ENCODE data around the gene FAM184B.
A peak's percentile ranks its signal among the peaks of the same experiment; 100 is the strongest.

Gene FAM184B

DNA sequence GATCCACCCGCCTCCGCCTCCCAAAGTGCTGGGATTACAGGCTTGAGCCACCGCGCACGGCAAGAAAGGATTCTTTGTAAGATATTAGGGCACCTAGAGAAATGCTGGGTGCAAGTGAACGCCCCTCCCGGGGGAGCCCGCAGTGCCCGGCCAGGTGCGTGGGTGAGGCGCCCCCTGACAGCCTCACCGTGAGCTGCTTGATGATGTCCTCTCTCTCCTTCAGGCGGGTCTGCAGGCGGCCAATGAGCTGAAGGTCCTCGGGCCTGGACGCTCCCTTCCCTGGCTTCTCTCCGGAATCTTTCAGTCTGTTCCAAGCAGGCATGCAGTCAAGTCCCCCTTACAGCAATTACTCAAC, 145.1 kb downstream of the FAM184B start:
- DNase-seq (ENCODE audit: low read depth in 2 of 2): no peak

- no peak for DNase-seq (ENCODE audit: low read depth in 2 of 2)
These were observed 146.4 kb downstream of the FAM184B start for GRCh38 chr4:17635056-17635455.

DNA sequence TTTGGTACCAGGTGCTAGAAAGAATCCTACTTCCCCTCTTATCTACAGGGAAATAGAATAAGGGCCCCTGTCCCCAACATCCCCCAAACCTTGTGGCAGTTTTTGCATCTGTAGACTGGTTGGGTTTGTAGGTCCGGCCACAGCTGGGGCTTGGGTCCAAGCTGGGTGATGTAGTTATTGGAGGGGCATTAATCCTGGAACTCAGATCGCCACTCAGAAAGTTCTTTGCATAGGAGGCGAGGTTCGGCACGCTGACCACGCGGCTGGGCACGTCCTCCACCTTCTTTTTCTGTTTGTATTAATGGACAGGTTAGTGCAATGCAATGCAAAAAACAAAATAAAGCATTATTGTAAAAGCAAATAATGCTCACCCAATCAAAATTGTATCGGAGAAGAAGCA, 147.8 kb downstream of the FAM184B start:
- no peak for DNase-seq (ENCODE audit: low read depth in 2 of 2)

GRCh38 chr4:17630228-17630627, 151.2 kb downstream of the FAM184B start:
- DNase-seq (ENCODE audit: low read depth in 2 of 2): no peak

GRCh38 chr4:17624821-17625220, 156.6 kb downstream of the FAM184B start:
- no peak for DNase-seq (ENCODE audit: low read depth in 2 of 2)

DNA sequence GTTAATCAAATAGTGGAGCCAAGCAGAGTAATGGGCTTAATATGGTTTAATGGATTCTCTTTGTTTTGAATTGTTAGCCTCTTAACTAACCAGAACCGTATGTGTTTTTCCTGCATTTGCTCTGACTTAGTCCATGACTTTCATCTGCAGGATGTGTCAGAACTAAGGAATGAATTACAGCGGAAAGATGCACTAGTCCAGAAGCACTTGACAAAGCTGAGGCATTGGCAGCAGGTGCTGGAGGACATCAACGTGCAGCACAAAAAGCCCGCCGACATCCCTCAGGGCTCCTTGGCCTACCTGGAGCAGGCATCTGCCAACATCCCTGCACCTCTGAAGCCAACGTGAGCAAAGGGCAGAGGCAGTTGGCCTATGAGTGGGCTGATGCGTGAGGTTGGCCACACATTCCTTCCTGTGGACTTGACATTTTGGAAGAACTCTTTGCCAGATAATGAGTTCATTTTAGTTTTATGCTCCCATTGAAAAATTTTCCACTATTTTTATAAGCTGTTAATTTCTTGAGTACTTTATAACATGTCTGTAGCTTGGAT, 157.9 kb downstream of the FAM184B start:
- no peak for DNase-seq (ENCODE audit: low read depth in 2 of 2)

- no peak for DNase-seq (ENCODE audit: low read depth in 2 of 2)
These were observed 161.9 kb downstream of the FAM184B start for GRCh38 chr4:17619416-17620105.

GRCh38 chr4:17618926-17619325, 162.5 kb downstream of the FAM184B start:
- no peak for DNase-seq (ENCODE audit: low read depth in 2 of 2)

DNA sequence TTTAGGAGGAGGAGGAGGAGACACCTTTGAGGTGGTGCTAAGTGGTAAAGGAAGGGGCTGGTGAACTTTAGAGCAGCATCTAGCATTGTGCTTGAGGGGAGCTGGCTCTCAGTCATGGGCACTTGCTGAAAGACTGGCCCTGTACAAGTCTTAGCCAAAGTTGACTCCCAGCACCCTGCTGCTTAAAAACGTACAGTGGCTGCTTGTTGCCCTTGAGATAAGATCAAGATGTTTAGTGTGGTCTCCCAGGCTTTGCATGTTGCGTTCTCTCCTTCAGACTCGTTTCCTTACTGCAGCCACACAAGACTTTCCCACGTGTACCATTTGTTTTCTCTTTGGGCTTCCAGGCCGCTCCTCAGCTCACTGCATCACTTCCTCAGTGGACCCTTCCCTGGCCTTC, 165.1 kb downstream of the FAM184B start:
- no peak for DNase-seq (ENCODE audit: low read depth in 2 of 2)

DNA sequence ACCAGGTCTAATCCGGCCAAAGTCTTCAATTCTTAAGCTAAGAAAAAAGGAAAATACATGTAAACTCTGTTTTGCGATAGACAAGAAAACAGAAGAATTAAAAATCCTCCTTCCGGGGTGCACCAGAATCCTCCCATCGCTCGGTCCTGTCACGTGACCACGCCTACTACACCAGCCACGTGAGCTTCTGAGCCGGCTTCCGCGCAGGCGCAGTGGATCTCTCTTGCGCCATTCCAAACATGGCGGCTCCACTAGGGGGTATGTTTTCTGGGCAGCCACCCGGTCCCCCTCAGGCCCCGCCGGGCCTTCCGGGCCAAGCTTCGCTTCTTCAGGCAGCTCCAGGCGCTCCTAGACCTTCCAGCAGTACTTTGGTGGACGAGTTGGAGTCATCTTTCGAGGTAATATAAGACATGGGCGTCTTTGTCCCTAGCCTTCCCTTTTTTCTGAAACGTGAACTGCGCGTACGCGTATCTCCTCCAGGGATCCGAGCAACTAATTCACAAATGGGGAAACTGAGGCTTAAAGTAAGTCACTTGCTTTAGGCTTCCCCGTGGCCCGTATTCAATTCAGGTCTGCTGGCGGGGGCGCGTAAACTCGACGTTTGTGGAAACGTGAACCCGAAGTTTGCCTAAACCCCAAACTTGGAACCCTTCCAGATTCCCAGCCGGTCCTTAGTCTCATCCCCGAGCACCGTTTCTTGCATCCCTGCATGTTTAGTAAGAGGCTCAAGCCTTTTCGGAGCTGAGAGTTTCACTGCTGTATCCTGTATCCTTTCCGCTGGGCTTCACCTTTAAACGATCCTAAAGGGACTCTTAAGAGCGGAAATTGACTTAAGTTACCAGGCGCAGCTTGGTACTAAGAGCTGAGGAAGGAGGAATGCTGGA, 166.8 kb downstream of the FAM184B start, which contains the start of gene MED28:
Gene MED28, plus strand, starts transcription at position 226 of the 884 bp plus-strand sequence. Its CDS starts 14 bp downstream, at position 240.
- DNase-seq (ENCODE audit: low read depth in 2 of 2): peak; percentile 91 to 92

GRCh38 chr4:17613761-17614415, 167.5 kb downstream of the FAM184B start:
- no peak for DNase-seq (ENCODE audit: low read depth in 2 of 2)

- DNase-seq (ENCODE audit: low read depth in 2 of 2): no peak
These were observed 176.2 kb downstream of the FAM184B start for GRCh38 chr4:17605236-17605635.

DNA sequence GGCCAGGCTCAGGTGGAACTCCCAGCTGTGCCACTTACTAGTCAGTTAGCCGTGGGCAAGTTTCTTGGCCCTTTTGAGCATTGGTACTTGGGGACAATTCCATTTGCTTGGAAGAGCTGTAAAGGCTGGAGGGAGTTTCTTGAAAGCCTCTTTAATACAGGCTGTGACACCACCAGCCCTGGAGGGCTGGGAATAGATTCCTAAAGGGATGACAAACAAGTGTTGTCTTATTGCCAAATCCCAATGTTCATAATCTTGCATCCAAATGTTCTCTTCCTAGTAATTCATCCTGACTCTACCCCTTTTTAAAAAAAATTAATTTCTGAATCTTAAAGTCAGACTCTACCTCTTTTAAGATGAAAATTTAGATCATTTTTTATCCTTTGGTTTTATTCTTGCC, 181.6 kb downstream of the FAM184B start:
- DNase-seq (ENCODE audit: low read depth in 2 of 2): no peak

GRCh38 chr4:17597517-17597916, 183.9 kb downstream of the FAM184B start:
- DNase-seq (ENCODE audit: low read depth in 2 of 2): no peak

- no peak for DNase-seq (ENCODE audit: low read depth in 2 of 2)
These were observed 185.9 kb downstream of the FAM184B start for GRCh38 chr4:17595471-17596005.

DNA sequence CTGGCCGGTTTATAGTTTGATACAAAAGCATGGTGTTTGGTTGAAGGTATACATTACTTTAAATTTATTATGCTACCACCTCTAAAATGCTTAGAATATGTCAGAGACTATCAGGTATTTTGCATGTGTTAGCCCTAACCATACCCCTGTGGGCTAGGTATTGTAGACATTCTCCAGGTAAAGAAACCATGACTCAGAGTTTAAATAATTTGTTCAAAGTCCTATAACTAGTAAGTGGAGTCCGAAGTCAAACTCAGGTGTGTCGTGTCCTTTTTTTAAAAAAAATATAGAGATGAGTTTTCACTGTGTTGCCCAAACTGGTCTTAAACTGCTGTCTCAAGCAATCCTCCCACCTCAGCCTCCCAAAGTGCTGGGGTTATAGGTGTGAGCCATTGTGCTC, 192.1 kb downstream of the FAM184B start:
- DNase-seq (ENCODE audit: low read depth in 2 of 2): no peak

DNA sequence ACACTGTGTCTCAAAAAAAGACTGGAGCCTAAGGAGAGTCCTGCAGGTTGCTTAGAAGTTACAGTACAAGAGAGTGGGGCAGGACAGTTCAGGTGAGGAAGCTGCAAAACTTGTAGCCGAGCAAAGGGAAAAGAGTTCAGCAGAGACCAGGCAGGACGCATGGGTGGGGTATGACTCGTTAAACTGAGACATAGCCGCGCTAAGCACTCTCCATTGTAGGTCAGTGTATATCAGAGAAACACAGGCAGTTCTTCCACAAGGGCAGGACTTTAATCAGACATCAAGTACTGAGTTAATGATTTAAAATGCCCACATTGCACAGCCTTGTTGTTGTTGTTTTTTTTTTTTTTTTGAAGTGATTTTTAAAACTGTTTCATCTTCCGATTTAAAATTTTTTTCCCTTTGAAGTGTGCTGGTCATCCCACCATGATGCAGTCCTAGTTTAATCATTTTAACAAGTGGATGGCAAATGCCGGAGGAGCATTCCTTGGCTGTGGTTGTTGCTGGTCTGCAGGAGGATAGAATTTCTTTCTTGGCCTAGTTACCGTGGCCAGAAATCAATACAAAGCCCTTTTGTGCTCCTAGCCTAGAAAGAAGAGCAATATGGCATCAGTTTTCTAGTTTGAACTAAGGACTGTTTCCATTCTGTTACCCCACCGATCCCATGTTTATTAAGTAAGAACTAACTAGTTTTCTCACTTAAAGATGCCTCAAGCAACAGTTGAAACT, 194.2 kb downstream of the FAM184B start:
- no peak for DNase-seq (ENCODE audit: low read depth in 2 of 2)

DNA sequence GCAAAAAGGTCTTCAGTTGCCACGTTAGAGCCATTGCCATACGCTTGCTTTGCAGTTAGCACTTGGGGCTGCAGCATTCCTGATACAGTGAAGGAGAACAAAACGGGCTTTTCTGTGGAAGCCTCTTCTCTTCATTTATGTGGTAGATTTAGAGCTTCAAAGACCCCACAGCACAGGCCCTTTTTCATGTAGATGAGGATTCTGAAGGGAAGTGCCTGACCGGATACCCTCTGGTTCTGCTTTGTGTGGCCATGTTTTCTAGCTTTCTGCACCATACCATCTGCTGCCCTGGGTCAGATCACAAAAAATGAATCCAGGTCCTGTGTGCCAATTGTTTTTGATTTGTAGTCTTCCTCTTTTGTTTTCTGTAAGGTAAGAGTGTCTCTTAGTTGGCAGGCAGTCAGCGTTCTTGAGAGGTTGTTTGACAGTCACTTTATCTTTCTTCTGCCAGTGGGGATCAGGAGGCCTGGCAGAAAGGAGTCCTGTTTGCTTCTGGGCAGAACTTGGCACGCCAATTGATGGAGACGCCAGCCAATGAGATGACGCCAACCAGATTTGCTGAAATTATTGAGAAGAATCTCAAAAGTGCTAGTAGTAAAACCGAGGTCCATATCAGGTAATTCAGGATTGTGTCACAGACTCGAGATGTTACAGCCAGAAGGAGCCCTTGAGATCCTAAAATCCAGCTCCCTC, 196.8 kb downstream of the FAM184B start:
- DNase-seq (ENCODE audit: low read depth in 2 of 2): no peak

DNA sequence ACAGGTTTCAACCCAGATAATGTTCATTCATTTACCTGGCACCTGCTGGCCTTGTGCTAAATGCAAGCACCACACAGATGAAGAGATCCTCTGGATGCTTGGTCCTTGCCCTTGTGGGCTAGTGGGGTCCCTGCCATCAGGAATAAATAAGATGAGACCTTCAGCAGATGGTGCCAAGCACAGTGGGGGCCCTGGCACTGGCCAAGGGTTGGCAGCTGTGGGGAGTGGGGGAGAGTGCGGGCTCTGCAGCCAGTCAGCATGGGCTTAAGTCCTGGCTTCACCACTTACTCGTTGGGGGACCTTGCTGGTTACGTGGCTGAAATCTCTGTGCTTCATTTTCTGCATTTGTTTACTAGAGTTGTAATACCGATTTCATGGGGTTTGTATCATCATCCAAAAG, 197.5 kb downstream of the FAM184B start:
- DNase-seq (ENCODE audit: low read depth in 2 of 2): no peak

GRCh38 chr4:17583276-17583675, 198.1 kb downstream of the FAM184B start:
- DNase-seq (ENCODE audit: low read depth in 2 of 2): no peak

DNA sequence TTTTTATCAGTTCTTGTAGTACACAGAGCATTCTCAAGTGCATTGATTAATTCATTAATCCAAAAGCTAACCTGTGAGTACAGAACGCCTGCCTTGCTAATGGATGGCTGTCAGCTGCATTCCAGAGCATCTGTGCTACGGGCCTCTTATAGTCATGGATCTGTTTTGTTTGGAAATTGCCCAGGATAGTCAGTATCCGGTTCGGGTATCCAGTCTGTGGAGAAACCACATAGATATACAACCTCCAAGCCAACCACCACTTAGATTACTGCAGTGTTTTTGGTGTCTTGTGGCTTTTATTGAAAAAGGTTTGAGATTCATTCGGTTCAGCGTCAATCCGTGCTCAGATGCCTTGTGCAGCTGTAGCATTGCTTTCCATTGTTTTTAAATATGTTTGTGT, 200.5 kb downstream of the FAM184B start:
- DNase-seq (ENCODE audit: low read depth in 2 of 2): no peak

Data from stimulated activated CD4-positive, alpha-beta T cell treated with anti-CD3 and anti-CD28 coated beads, Interleukin-4, amount 100 ng/mL, for 48 hours (primary cell).